Stomach (tissue), 4 donors: ENCODE data around the gene KIAA1217.

Experiments used
- CTCF ChIP-seq, 7 experiments: fragments of 450-650 bp in 4 of 7; fragments of 200-600 bp in 3 of 7; sonication (generic) in 3 of 7; IDR thresholded peaks; one replicate each; pipeline ENCODE4 v1.5.1; 2016 to 2019; ENCODE audit warnings: antibody characterized with exemption in 7 of 7, control low read depth in 2 of 7, mild to moderate bottlenecking in 1 of 7
- EP300 ChIP-seq: sonication (generic); formaldehyde crosslinking; IDR thresholded peaks from one replicate; pipeline ENCODE4 v1.6.1; 2017; ENCODE audit warnings: antibody characterized with exemption
- POLR2A ChIP-seq, 4 donors: fragments of 450-650 bp; IDR thresholded peaks; one replicate each; pipeline ENCODE4 v1.6.1; 2016; ENCODE audit warnings: antibody characterized with exemption in 4 of 4, control low read depth in 2 of 4, mild to moderate bottlenecking in 1 of 4, moderate library complexity in 1 of 4
- POLR2AphosphoS5 ChIP-seq, 3 donors: sonication (generic); formaldehyde crosslinking; IDR thresholded peaks; one replicate each; pipeline ENCODE4 v1.6.1; 2016; ENCODE audit warnings: antibody characterized with exemption in 3 of 3

- no peak for TF ChIP-seq CTCF (IDR thresholded peaks at IDR 0.05)
- TF ChIP-seq POLR2A (IDR thresholded peaks at IDR 0.05) = no peak
- TF ChIP-seq POLR2AphosphoS5 (IDR thresholded peaks at IDR 0.05) = no peak
- no peak for TF ChIP-seq EP300
These were observed 181.8 kb downstream of the KIAA1217 start for GRCh38 chr10:24390746-24391145.
